Stimulated activated CD8-positive, alpha-beta memory T cell treated with anti-CD3 and anti-CD28 coated beads, Interleukin-12 subunit alpha, Interleukin-12 subunit beta, amount 100 ng/mL, for 4 hours (primary cell): ENCODE data around the gene TNNT3.
"Not testable (repeated sequence)": the region's sequence is repeated elsewhere in the genome, so short reads cannot be mapped to it uniquely, and the experiment has no call there.

ENCODE experiments used
- DNase-seq: peaks from one replicate; pipeline ENCODE4 v3.0.0-alpha.2; 2020; ENCODE audit warnings: low read depth

Gene TNNT3

DNA sequence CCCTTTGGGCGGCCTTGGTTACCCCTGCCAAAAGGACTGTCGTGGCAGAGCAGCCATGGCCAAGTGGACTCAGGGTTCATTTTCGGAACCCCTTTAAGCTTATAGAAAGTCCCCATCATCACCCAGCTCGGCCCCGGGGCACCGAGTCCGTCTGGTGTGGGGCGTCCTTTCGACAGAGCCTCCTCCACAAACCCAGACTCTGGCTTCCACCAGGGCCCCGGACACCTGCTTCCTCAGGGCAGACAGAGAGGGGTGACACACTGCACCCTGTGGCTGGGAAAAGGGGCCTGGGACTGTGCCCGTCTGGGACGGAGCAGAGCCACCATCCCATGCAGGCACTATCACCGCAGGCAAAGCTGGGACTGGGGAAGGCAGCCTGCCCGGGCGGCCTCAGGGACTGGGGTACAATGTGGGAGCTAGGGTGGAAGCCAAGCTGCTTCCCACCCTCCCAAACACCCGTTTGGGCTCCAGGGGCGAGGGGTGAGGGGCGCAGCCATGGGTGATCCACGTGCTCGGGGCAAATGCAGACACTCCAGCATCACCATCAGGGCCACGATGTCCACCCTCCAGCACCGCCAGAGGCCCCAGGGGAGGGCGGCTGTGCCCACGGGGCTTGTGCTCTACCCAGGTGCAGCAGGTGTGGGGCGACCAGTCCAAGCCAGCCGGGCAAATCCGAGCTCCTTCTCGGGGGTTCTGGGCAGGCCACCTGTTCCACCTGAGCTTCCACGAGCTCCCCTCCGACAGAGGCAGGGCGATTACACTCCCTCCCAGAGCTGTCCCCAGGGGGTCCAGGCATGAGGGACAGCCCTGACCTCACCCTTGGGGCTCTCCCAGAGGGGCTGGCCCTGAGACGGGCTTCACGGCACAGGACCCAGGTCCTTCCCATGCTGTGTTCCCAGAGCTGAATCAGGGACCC is 15.9 kb downstream of the TNNT3 start:
- no peak for DNase-seq

- DNase-seq = no peak
Observed at GRCh38 chr11:1936072-1936780, 16.7 kb downstream of the TNNT3 start.

DNA sequence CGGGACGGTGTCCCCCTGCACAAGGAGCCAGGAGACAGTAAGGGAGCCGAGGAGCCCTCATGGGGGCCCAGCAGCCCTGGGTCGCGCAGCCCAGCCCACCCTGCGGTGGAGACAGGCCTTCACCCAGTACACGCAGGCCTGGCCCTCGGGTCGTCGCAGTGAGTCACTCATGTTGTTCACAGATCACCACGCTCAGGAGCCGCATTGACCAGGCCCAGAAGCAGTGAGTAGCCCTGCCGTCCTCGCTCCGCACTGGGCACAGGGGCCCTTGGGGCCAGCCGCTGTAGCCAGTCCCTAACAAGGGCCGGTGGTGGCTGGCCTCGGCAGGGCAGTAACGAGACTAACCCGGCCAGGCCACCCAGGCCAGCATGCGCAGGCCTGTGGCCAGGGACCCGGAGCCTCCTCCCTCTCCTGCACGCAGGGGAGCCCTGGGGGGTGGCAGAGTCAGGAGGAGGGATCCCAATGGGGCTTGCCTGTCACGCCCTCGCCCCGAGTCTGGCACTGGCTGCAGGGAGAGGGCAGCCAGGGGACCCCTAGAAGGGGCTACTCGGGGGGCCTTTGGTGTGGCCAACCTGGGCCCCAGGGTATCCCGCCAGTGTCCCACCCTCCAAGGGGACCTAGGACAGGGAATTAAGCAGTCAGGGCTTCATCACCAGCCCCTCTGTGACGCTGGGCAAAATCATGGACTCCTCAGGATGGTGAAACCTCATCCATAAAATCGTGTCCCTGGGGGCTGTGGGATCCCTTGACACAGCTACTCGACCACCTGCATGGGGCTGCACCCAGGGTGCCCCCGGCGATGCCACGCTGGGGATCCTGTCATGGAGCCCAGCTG is 17.5 kb downstream of the TNNT3 start:
- DNase-seq = no peak

GRCh38 chr11:1937616-1938342 is 18.3 kb downstream of the TNNT3 start:
- no peak for DNase-seq

GRCh38 chr11:1938343-1939005 is 19.0 kb downstream of the TNNT3 start:
- no peak for DNase-seq

- no peak for DNase-seq
Observed at GRCh38 chr11:1939006-1939625, 19.6 kb downstream of the TNNT3 start.

- DNase-seq = not testable (repeated sequence)
Observed at GRCh38 chr11:1939788-1940187, 20.3 kb downstream of the TNNT3 start.

- DNase-seq = no peak
Observed at GRCh38 chr11:1942558-1943260, 23.2 kb downstream of the TNNT3 start.

DNA sequence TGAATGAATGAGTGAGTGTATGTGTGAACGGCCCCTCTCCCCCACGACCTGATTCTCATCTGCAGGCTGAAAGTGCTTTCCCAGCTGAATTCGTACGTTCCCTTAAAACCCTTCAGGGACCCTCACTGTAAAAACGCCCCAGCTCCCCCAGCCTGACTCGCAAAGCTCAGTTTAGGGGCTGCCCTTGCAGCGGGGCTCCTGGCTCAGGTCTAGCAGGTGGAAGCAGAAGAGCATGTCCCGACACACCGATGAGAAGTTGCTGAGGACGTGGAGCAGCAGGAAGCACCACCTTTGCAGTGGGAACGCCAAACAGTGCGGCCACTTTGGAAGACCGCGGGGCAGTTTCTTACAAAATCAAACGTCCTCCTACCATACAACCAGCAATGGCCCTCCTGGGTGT is 24.1 kb downstream of the TNNT3 start:
- no peak for DNase-seq

GRCh38 chr11:1943977-1944376 is 24.5 kb downstream of the TNNT3 start:
- no peak for DNase-seq

GRCh38 chr11:1946812-1947484 is 27.4 kb downstream of the TNNT3 start, which contains the start of gene MRPL23:
TSS of gene MRPL23 (plus strand) at chr11:1947332. CDS start at chr11:1947363, 31 bp downstream.
- DNase-seq = no peak

DNA sequence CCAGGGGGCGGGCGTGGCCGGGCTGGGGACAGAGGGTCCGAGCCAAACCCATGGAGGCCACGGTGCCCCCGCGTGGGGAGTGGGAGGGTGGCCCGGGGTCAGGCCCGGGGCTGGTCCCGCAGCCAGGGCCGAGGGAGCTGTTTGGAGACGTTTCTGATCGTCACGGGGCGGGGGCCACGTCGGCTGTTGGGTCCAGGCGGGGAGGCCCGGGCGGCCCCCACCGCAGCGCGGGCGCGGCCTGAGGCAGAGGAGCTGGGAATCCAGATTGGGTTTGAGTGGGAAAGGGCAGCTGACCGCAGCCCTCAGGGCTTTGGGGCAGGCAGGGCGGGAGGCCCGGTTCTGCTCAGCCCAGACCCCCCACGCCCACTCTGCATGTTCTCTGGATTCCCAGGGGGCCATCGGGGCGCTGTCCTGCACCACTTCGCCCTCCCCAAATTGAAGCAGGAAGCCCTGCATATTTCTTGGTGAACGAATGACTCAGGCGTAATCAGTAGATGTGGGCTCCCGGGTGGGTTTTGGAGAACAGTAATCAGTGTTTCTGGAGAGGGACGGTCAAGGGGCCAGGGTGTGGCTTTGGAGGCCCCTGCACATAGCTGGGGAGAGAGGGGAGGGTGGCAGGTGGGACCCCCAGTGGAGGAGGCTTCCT is 28.2 kb downstream of the TNNT3 start:
- no peak for DNase-seq

DNA sequence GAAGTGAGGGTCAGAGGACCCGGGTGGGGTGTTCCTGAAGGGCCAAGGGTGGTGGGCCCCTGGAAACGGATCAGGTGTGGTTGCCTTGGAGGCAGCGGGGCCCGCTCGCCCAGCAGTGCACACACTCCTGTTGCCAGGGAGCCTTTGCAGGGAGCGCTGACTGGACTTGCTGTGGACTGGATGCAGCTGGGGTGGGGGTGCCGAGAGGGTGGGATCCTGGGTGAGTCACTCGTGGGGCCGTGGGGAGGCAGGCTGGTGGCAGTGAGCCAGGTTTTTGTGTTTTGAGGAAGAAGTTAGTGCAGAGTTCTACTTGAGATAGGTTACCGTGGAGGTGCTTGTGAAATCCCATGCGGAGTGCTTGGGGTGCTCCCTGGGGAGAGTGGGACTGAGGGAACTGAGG is 28.9 kb downstream of the TNNT3 start:
- no peak for DNase-seq

- no peak for DNase-seq
Observed at GRCh38 chr11:1949302-1949701, 29.8 kb downstream of the TNNT3 start.

DNA sequence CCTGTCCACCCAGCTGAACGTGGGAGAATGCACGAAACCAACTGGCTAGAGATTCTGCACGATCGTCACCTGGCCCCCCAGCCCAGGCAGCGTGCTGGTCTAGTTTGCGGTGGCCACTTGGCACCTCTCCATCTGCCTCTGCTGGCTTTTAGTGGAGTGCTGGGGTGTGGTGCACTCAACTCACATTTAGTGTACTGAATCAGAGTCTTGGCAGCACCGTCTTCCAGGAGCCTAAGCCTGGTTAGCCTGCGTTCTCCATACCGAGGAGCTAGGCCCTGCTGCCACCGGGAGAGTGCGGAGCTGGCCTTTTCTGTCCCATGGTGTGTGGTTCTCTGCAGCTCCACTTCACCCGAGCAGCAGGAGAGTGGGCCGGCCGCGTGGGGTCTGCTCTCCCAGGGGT is 30.4 kb downstream of the TNNT3 start:
- no peak for DNase-seq

- no peak for DNase-seq
Observed at GRCh38 chr11:1952806-1953482, 33.4 kb downstream of the TNNT3 start.

DNA sequence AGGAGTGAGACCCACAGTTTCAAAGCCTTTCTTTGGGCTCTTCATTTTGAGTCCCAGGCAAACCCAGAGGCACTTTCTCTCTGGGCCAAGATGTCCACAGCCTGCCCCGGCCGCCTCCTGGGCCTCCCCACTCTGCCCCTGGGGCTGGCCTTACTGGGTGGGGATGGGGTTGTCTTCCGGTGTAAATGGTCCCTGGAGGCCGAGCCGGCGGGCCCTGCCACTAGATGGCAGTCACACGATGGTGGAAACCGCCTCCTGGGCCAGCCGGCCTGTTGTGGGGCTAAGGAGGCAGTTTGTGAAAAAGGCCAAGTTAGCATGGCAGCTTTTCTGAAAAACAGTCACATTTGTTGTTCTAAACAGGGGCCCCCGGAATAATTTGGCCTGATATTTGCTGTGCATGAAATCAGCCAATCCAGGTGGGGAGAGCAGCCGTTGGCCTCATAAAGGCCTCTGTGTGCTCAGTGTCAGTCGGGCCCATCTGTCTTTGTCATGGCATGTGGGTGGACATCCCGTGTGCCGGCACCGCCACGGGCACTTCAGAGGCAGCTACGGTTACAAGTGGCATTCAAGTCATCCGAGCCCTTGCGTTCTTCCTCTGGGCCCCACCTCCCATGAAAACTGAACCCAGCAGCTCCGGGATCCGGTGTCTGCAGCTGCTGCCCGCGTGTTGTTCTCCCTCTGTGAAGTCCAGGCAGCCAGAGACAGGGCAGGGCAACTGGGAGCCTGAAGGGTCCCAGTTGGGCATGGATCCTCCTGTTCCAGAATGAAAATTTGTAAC is 34.2 kb downstream of the TNNT3 start:
- no peak for DNase-seq

- DNase-seq = no peak
Observed at GRCh38 chr11:1958367-1958766, 38.9 kb downstream of the TNNT3 start.
